K562 (cell line): ENCODE measurements around the gene TTC21A. TPM values are rescaled to one million over a fixed set of nuclear protein-coding genes. Genes with fewer than 3 reads are reported as not detected.

ENCODE experiments used
- CTCF ChIP-seq, 3 experiments: IDR thresholded peaks in 2 of 3; conservative IDR thresholded peaks in 1 of 3; 2 replicates each; pipeline ENCODE4 v1.5.1; 2011 to 2012; ENCODE audit warnings: low read length in 3 of 3, mild to moderate bottlenecking in 3 of 3, control low read depth in 2 of 3, improper control_type of control experiment in 1 of 3, inconsistent platforms in 1 of 3, low read depth in 1 of 3, mixed read lengths in 1 of 3, moderate library complexity in 1 of 3; ENCODE audit not compliant: insufficient read depth in 2 of 3
- KDM2B ChIP-seq: fragments of 250-450 bp; sonication (Bioruptor Pico); IDR thresholded peaks from 2 replicates; pipeline ENCODE4 v1.8.0; 2021; ENCODE audit warnings: mild to moderate bottlenecking, moderate library complexity
- ZMIZ1 ChIP-seq, 2 experiments: fragments of 150-350 bp in 1 of 2; IDR thresholded peaks; 2 replicates each; pipeline ENCODE4 v1.6.1; 2012 to 2016; ENCODE audit warnings: low read depth in 2 of 2, low read length in 2 of 2, mild to moderate bottlenecking in 1 of 2, moderate library complexity in 1 of 2
- polyA plus RNA-seq, 8 experiments: library from polyadenylated mRNA; depleted of rRNA in 4 of 8; stranded (reverse) in 5 of 8; unstranded in 3 of 8; fragments of >200 nt; fragmentation: Nextera tagmentation in 2 of 8; fragmentation: Illumina TruSeq in 1 of 8; extraction: Ambion mirVana in 2 of 8; extraction: Trizol in 1 of 8; gene quantifications; 2 replicates each; pipeline versions ENCODE4 v1.2.1 to v1.2.3, GENCODE V29; 2011 to 2014; ENCODE audit warnings: inconsistent platforms in 1 of 8, missing spikeins in 1 of 8
- total RNA-seq, 7 experiments: library from RNA; depleted of rRNA in 6 of 7; stranded (reverse); fragments of >200 nt in 6 of 7; fragmentation: Illumina TruSeq in 2 of 7; extraction: Trizol in 2 of 7; gene quantifications; 2 replicates each; pipeline versions ENCODE4 v1.2.1 to v1.2.3, GENCODE V29; 2011 to 2021; ENCODE audit warnings: low replicate concordance in 1 of 7

Gene TTC21A
- total and polyA plus RNA-seq, 9 of the 15 experiments (the other 6 are each of a cell fraction or from before 2014, with no cell fraction given): 0.22 to 1.4 (median 0.70) TPM

GRCh38 chr3:39136533-39137434, 29.3 kb downstream of the TTC21A start (continued):
- TF ChIP-seq ZMIZ1 (IDR thresholded peaks at IDR 0.05; ENCODE audit: low read depth in 2 of 2, low read length in 2 of 2) (no peak), KDM2B (no peak), CTCF (IDR thresholded peaks at IDR 0.05 in 2 of 3, conservative IDR thresholded peaks at IDR 0.05 in 1 of 3; ENCODE audit: insufficient read depth in 2 of 3, low read depth in 1 of 3, low read length in 3 of 3) (peak in 1 of 3 experiments; percentile 6; a peak in 2 of 6 replicates)
